ENCODE measurements around the gene CYP4A11. TPM values are rescaled to one million over a fixed set of nuclear protein-coding genes. Genes with fewer than 3 reads are reported as not detected.
"Not testable (repeated sequence)": the region's sequence is repeated elsewhere in the genome, so short reads cannot be mapped to it uniquely, and the experiment has no call there.

The CYP4A11 gene
- total RNA-seq (ENCODE audit: insufficient read depth, low replicate concordance): 2.2 TPM

GRCh38 chr1:46941135-46941694, at the start of gene CYP4A11:
Gene CYP4A11, minus strand, starts transcription at chr1:46941476. Its CDS starts 43 bp downstream, at chr1:46941433.
- no peak for DNase-seq (ENCODE audit: low spot score)

DNA sequence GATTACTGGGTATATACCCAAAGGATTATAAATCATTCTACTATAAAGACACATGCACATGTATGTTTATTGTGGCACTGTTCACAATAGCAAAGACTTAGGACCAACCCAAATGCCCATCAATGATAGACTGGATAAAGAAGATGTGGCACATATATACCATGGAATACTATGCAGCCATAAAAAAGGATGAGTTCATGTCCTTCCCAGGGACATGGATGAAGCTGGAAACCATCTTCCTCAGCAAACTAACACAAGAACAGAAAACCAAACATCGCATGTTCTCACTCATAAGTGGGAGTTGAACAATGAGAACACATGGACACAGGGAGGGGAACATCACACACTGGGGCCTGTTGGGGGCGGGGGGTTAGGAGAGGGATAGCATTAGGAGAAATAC, 49.3 kb upstream of the CYP4A11 start:
- DNase-seq (ENCODE audit: low spot score): not testable (repeated sequence)

GRCh38 chr1:46983830-46984586, 42.7 kb upstream of the CYP4A11 start:
- DNase-seq (ENCODE audit: low spot score): no peak

DNA sequence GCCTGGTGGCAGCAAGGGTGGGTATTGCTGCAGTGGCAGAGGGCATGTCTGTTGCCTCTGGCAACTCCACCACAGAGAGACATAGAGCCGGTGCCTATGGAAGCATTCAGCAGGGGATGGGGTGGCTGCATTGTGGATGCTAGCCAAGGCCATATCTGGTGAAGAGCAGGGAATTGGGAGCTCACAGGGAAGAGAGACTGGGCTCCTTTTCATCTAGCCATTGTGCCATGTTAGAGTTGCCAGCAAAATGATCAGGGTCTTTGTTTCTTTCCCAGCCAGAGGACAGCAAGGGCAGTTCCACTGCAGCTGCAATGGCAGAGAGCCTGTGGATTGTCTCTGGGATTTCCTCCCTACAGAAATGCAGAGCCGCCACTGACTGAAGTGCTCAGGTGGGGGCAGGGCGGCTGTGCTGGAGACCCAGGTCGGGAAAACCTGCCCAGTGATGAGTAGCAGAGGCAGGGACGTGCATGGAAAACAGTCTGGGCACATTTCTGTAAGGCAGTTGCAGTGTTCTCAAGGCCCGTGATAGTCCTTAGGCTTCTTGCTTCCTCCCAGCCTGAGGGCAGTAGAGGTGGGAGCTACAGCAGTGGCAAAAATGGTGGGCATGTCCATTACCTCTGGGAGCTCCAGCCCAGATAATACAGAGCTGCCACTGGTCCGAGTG, 42.0 kb upstream of the CYP4A11 start:
- peak; percentile 2 for DNase-seq (ENCODE audit: low spot score)

DNA sequence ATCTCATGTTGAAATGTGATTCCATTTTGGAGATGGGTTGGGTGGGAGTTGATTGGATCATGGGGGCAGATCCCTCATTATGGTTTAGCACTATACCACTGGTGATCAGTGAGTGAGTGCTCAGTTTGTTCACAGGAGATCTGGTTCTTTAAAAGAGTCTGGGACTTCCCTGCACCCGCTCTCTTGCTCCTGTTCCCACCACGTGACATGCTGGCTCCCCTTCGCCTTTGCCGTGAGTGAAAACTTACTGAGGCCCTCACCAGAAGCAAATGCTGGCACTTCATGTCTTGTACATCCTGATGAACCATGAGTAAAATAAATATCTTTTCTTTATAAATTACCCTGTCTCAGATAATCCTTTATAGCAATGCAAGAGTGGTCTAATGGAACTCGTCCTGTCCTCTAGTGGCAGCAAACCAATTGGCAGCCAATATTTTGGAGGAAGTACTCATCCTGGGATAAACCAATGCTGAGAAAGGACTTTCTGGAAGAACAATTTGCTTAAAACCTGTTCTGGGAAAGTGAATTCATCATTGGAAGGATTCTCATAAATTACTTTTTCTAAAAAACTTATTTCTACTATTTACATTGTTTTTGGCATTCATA, 27.8 kb upstream of the CYP4A11 start:
- DNase-seq (ENCODE audit: low spot score): no peak

DNA sequence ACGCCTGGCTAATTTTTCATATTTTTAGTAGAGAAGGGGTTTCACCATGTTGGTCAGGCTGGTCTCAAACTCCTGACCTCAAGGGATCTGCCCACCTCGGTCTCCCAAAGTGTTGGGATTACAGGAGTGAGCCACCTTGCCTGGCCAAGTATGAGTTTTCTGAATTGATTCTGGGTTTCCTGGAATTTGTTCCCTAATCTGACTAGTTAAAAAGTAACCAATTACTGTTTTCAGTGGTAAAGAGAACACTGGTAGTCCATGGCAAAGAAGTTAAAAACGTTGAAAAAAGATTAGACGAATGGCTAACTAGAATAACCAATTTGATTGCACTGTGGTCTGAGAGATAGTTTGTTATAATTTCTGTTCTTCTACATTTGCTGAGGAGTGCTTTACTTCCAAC, 21.0 kb upstream of the CYP4A11 start:
- DNase-seq (ENCODE audit: low spot score): not testable (repeated sequence)

DNA sequence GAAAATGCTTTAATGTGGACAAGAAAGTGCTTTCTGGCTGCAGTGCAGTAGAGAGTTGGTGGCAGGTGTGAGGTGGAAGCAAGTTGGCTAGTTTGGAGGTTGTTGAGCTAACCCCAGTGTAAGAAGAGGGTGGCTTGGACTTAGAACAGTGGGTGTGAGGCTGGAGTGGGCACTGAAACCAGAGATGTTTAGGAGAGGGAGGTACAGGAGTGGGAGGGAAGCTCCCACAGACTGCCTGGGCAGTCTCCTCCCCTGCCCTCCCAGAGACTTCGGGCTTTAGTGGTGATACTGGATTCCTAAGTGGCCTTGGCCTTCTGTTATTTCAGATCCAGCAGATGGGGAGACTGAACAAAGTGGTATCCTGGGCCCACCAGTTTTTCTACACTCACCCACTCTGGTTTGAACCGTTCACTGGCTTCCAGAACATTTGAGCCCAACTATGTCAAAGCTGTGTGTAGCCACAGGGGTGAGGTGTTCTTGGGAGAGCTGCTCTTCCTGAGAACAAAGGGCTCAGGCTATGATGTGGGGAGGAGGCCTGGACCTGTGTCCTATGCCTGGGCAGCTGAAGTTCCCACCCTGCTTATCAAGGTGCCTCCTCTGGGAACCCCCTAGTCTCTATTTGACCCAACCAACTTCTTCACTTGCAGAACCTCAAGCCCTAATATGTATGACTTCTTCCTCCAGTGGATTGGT, 19.9 kb upstream of the CYP4A11 start:
- no peak for DNase-seq (ENCODE audit: low spot score)

DNA sequence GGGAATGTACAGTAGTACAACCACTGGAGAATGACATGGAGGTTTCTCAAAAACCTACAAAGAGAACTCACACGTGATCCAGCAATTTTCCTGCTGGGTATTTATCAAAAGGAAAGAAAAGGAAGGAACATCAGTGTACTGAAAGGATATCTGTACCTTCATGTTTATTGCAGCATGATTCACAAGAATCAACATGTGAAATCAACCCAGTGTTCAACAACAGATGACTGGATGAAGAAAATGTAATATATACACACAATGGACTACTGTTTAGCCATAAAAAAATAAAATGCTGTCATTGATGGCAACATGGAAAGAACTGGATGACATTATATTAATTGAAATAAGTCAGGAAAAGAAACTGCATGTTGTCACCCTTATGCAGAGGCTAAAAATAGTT, 19.0 kb upstream of the CYP4A11 start:
- DNase-seq (ENCODE audit: low spot score): no peak

DNA sequence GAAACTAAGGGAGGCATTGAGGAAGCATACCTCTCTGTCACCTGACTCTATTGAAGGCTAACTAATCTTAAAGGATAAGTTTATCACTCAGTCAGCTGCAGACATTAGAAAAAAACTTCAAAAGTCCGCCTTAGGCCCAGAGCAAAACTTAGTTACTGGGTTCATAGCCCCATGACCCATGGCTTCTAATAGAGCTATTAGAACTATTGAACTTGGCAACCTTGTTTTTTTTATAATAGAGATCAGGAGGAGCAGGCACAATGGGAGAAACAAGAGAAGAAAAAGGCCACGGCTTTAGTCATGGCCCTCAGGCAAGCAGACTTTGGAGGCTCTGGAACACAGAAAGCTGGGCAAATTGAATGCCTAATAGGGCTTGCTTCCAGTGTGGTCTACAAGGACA, 13.8 kb upstream of the CYP4A11 start:
- not testable (repeated sequence) for DNase-seq (ENCODE audit: low spot score)

- not testable (repeated sequence) for DNase-seq (ENCODE audit: low spot score)
Observed at GRCh38 chr1:46953847-46954246, 12.6 kb upstream of the CYP4A11 start.

GRCh38 chr1:46949417-46949666, 8.1 kb upstream of the CYP4A11 start:
- not testable (repeated sequence) for DNase-seq (ENCODE audit: low spot score)

- DNase-seq (ENCODE audit: low spot score): no peak
Observed at GRCh38 chr1:46948629-46949416, 7.5 kb upstream of the CYP4A11 start.

DNA sequence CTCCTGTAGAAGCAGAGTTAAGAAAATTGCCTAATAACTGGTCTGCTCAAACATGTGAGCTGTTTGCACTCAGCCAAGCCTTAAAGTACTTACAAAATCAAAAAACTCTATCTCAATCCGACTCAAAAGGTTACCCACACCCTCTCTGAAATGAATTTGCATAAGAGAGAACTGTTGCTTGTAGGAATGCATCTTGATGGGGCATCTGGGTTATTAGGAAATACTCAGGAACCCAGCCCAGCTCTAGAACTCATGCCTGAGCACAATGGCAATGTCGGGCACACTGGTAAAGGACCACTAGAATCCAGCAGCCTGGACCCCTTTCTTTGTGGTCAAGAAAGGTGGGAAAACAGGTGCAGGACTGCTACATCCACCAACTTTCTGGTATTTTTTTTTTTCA, 6.4 kb upstream of the CYP4A11 start:
- DNase-seq (ENCODE audit: low spot score): not testable (repeated sequence)

- DNase-seq (ENCODE audit: low spot score): no peak
Observed at GRCh38 chr1:46942086-46942485, 810 bp upstream of the CYP4A11 start.

DNA sequence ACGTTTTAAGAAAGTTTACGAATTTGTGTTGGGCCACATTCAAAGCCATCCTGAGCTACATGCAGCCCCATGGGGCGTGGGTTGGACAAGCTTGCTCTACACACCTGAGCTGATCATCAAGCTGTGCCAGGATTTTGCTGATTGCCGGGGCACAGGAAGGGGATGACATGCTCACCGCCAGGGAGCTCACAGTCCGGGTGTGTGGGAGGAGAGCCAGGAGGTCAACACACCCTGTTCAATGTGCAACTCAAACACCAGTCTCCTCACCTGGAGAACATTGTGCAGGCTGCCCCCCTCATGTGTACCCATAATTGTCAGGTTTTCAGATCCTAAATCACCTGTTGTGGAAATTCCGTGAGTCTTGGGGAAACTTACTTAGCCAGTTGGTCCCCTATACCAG, 969 bp downstream of the CYP4A11 start:
- no peak for DNase-seq (ENCODE audit: low spot score)

DNA sequence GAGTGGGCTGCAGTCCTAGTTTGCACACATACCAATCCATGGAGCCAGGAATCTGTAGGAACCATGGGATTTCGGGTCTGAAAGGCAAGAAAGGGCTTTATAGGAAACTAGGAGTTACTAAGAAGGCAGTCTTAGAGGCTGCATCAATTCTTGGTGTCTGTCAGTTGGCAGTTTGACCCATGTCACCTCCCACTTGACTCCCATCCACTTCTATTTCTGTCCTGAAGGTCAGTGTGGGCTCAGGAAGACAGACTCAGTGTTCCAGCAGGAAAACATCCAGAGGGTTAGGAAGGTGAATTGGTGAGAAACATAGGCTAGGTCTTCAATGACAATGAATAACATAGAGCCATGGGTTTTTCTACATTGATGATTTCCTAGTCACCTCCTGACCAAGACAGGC, 4.0 kb downstream of the CYP4A11 start:
- no peak for DNase-seq (ENCODE audit: low spot score)

- no peak for DNase-seq (ENCODE audit: low spot score)
Observed at GRCh38 chr1:46936788-46937187, 4.5 kb downstream of the CYP4A11 start.

- DNase-seq (ENCODE audit: low spot score): not testable (repeated sequence)
Observed at GRCh38 chr1:46934852-46935251, 6.4 kb downstream of the CYP4A11 start.

DNA sequence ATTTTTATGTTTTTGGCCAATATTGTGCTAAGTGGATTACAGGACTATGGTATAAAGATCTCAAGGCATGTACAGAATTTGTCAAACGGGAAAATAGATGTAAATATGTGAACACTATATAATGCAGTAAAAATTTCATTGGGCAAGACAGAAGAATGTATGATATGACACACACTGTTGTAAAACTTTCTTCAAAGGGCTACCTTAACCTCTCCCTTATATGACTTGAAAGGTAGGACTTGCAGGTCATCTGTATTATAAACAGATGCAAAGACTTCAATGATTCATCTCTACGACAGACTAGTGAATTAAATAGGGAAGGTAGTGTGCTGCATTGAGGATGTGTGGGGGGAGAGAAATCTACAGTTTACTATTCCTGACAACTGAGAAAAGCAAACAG, 9.3 kb downstream of the CYP4A11 start:
- not testable (repeated sequence) for DNase-seq (ENCODE audit: low spot score)

GRCh38 chr1:46931151-46931550, 10.1 kb downstream of the CYP4A11 start:
- DNase-seq (ENCODE audit: low spot score): no peak

- DNase-seq (ENCODE audit: low spot score): no peak
Observed at GRCh38 chr1:46927249-46927835, 13.9 kb downstream of the CYP4A11 start.
